HepG2 (cell line): Measurements from ENCODE around the gene SLF1. TPM values are rescaled to one million over a fixed set of nuclear protein-coding genes. Genes with fewer than 3 reads are reported as not detected.

Source experiments
- ATAC-seq: fragments of 200-7000 bp; cut with Tn5 transposase; 3 replicates; pipeline ENCODE4 v1.9.1; 2020; ENCODE audit warnings: mild to moderate bottlenecking, moderate library complexity
- BruUV-seq: library from RNA; stranded (reverse); fragments of 400-500 nt; replicated peaks from 2 replicates; lab custom pipeline; 2021; lab: Mats Ljungman, UMichigan
- CTCF ChIA-PET: fragments of 300-600 bp; formaldehyde crosslinking; extraction: SDS; loops from one replicate; lab custom pipeline; 2021; ENCODE audit warnings: low total read pairs, inconsistent platforms, low intra/inter-chr PET ratio; lab: Yijun Ruan, JAX
- POLR2A ChIA-PET: fragments of 350-600 bp; sonication (Branson Sonifier 250); formaldehyde crosslinking; loops from one replicate; lab custom pipeline; 2020; ENCODE audit warnings: antibody characterized with exemption, inconsistent platforms; lab: Yijun Ruan, JAX
- DNase-seq: peaks from one replicate; pipeline ENCODE4 v3.0.0-alpha.2; 2015; ENCODE audit warnings: low spot score
- FAIRE-seq: peaks from 3 replicates; lab custom pipeline; 2011; peaks lifted over from hg19 to GRCh38; lab: Jason Lieb, UNC
- H2AFZ ChIP-seq: one replicate; pipeline ENCODE4 v1.6.1; 2011; ENCODE audit warnings: low read length, inconsistent platforms
- H3K27ac ChIP-seq: fragments of 300-600 bp; 3 replicates; pipeline ENCODE4 v1.8.0; 2011; ENCODE audit warnings: mixed run types, mild to moderate bottlenecking, mixed read lengths, low read length, inconsistent platforms; ENCODE audit not compliant: insufficient read depth; ENCODE audit errors: extremely low read length
- H3K27me3 ChIP-seq, 2 experiments: fragments of 200-600 bp in 1 of 2; 2 replicates in 1 of 2; 3 replicates in 1 of 2; pipeline versions ENCODE4 v1.6.0 to v1.8.0; 2011; ENCODE audit warnings: low read length in 2 of 2, mild to moderate bottlenecking in 2 of 2, moderate library complexity in 2 of 2, inconsistent platforms in 1 of 2; ENCODE audit not compliant: insufficient read depth in 2 of 2, control insufficient read depth in 1 of 2
- H3K36me3 ChIP-seq, 2 experiments: fragments of 200-600 bp in 1 of 2; replicated peaks in 1 of 2; 2 replicates in 1 of 2; 3 replicates in 1 of 2; pipeline versions ENCODE4 v1.5.1 to v1.8.0; 2011; ENCODE audit warnings: low read length in 2 of 2, inconsistent platforms in 1 of 2; ENCODE audit not compliant: insufficient read depth in 2 of 2, control insufficient read depth in 1 of 2
- H3K4me1 ChIP-seq: 2 replicates; pipeline ENCODE4 v1.5.1; 2012; ENCODE audit warnings: low read length, inconsistent platforms; ENCODE audit not compliant: insufficient read depth
- H3K4me2 ChIP-seq: 2 replicates; pipeline ENCODE4 v1.6.0; 2011; ENCODE audit warnings: low read depth, low read length, inconsistent platforms
- H3K4me3 ChIP-seq, 3 experiments: fragments of 200-600 bp in 1 of 3; sonication (generic), shearing (Covaris generic) in 1 of 3; replicated peaks in 1 of 3; 2 replicates each; pipeline ENCODE4 v1.5.1; 2011 to 2016; ENCODE audit warnings: low read length in 3 of 3, inconsistent platforms in 2 of 3, low read depth in 2 of 3, mild to moderate bottlenecking in 2 of 3, control low read depth in 1 of 3, mixed read lengths in 1 of 3; ENCODE audit not compliant: insufficient read depth in 1 of 3
- H3K79me2 ChIP-seq: one replicate; pipeline ENCODE4 v1.6.1; 2011; ENCODE audit warnings: low read length, inconsistent platforms; ENCODE audit not compliant: insufficient read depth
- H3K9ac ChIP-seq: 2 replicates; pipeline ENCODE4 v1.6.0; 2011; ENCODE audit warnings: mild to moderate bottlenecking, low read depth, low read length, inconsistent platforms; ENCODE audit not compliant: insufficient read depth
- H3K9me3 ChIP-seq: 2 replicates; pipeline ENCODE4 v1.5.1; 2012; ENCODE audit warnings: mild to moderate bottlenecking, low read length
- H4K20me1 ChIP-seq: 2 replicates; pipeline ENCODE4 v1.6.0; 2011; ENCODE audit warnings: inconsistent platforms, mild to moderate bottlenecking, low read length, moderate library complexity; ENCODE audit not compliant: insufficient read depth
- SMARCE1 ChIP-seq: fragments of 450-650 bp; IDR thresholded peaks from 2 replicates; pipeline ENCODE4 v1.6.1; 2017; ENCODE audit warnings: borderline replicate concordance
- STAG1 ChIP-seq: sonication (generic); formaldehyde crosslinking; IDR thresholded peaks from 2 replicates; pipeline ENCODE4 v1.4.0; 2020; ENCODE audit warnings: missing genetic modification reagents
- ZNF703 ChIP-seq: sonication (generic); formaldehyde crosslinking; IDR thresholded peaks from 2 replicates; pipeline ENCODE4 v1.5.1; 2020; ENCODE audit warnings: missing genetic modification reagents, mild to moderate bottlenecking, moderate library complexity, borderline replicate concordance
- WGBS: methylation state at CpG from one replicate; pipeline ENCODE4 v1.1.6; 2017; ENCODE audit warnings: low lambda C conversion rate; 5-methylcytosine and 5-hydroxymethylcytosine counted together
- in situ Hi-C: cut with HindIII; loops from 2 replicates; pipeline ENCODE4 v1.10.0; 2017; ENCODE audit warnings: low pct_unique_long_range_greater_than_20kb; ENCODE audit not compliant: extremely low pct_ligation_motif_present
- intact Hi-C: fragments of 100-400 bp; cut with micrococcal nuclease; formaldehyde crosslinking; loops from one replicate; pipeline ENCODE4 v1.10.0; 2022; ENCODE audit not compliant: unreplicated experiment
- polyA plus RNA-seq, 8 experiments: library from polyadenylated mRNA; depleted of rRNA in 3 of 8; stranded (reverse) in 7 of 8; unstranded in 1 of 8; fragments of >200 nt; fragmentation: Illumina TruSeq in 4 of 8; extraction: Trizol in 4 of 8; gene quantifications; 2 replicates each; pipeline versions ENCODE4 v1.2.1 to v1.2.3, GENCODE V29; 2011 to 2016; ENCODE audit warnings: low read depth in 4 of 8, missing spikeins in 1 of 8, mixed read lengths in 1 of 8; ENCODE audit not compliant: insufficient read depth in 1 of 8
- total RNA-seq, 5 experiments: library from RNA; depleted of rRNA; stranded (reverse); fragments of >200 nt; fragmentation: Illumina TruSeq; extraction: Trizol; gene quantifications; 2 replicates each; pipeline ENCODE4 v1.2.3, GENCODE V29; 2016; ENCODE audit warnings: low read depth in 1 of 5
- TF ChIP-seq, protein P1 (sequence below): sonication (generic); formaldehyde crosslinking; IDR thresholded peaks from 2 replicates; pipeline ENCODE4 v1.5.0; 2020; ENCODE audit warnings: mild to moderate bottlenecking, missing genetic modification reagents, moderate library complexity
- TF ChIP-seq, protein P2 (sequence below): sonication (generic); IDR thresholded peaks from 2 replicates; pipeline ENCODE4 v1.6.1; 2016; ENCODE audit warnings: low read depth, borderline replicate concordance

Gene SLF1
- total and polyA plus RNA-seq, 2 of the 13 experiments (the other 11 are each of a cell fraction or from before 2014, with no cell fraction given), result 2.1 to 9.1 TPM

DNA sequence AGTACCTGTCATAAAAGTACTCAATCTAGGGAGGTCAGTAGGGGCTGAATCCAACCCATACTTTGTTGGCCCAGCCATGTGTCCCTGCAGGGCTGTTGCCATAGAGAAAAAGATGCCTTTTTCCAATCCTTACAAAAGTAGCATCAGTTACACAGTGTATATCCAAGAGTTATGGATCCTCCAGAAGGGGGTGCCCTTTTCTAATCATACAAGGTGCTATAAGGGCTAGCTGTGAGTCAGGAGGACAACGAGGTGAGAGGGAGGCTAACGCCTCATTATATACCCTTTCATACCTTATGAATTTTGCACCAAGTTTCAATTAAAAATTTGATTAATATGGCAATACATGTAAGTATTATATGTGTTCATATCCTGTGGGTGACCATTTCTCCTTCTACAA is 4.9 kb upstream of the SLF1 start:
- Histone ChIP-seq H3K4me2 (no peak overlapping the region), H3K27me3 (no peaks in the 10 kb centered on the region; a peak in 1 of 5 replicates), H3K4me3 (no peak overlapping the region), H3K9ac (no peak overlapping the region), H3K4me1 (no peaks in the 10 kb centered on the region), H3K9me3 (no peaks in the 10 kb centered on the region), H3K79me2 (no peaks in the 10 kb centered on the region), H4K20me1 (no peaks in the 10 kb centered on the region), H3K36me3 (no peaks in the 10 kb centered on the region), H2AFZ (no peak overlapping the region), H3K27ac (no peak overlapping the region)
- POLR2A ChIA-PET, result no interaction called here
- intact Hi-C loops (loop anchor here (1.0 kb wide), 1 partner anchor 125 kb away; no protein-coding TSS in a partner anchor), in situ Hi-C loops (loop anchor here (5.0 kb wide), 1 partner anchor 124 kb away; no protein-coding TSS in a partner anchor)
- CTCF ChIA-PET, result interaction anchor here (0.7 to 1.4 kb wide), 2 partner anchors 80 to 124 kb away, joined by 3 to 7 read pairs; no protein-coding TSS in a partner anchor
- no TSS peak for BruUV-seq
- DNase-seq (peak; percentile 45), FAIRE-seq (peak; percentile 15), ATAC-seq (peak; percentile 43)
- WGBS, result 58% methylated on average over 2 of the region's 2 CpGs
- TF ChIP-seq, protein P1, sequence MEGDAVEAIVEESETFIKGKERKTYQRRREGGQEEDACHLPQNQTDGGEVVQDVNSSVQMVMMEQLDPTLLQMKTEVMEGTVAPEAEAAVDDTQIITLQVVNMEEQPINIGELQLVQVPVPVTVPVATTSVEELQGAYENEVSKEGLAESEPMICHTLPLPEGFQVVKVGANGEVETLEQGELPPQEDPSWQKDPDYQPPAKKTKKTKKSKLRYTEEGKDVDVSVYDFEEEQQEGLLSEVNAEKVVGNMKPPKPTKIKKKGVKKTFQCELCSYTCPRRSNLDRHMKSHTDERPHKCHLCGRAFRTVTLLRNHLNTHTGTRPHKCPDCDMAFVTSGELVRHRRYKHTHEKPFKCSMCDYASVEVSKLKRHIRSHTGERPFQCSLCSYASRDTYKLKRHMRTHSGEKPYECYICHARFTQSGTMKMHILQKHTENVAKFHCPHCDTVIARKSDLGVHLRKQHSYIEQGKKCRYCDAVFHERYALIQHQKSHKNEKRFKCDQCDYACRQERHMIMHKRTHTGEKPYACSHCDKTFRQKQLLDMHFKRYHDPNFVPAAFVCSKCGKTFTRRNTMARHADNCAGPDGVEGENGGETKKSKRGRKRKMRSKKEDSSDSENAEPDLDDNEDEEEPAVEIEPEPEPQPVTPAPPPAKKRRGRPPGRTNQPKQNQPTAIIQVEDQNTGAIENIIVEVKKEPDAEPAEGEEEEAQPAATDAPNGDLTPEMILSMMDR (CRISPR knock-in tag), result peak; percentile 46
- TF ChIP-seq STAG1 (CRISPR knock-in tag), result peak; percentile 49
- TF ChIP-seq, protein P2, sequence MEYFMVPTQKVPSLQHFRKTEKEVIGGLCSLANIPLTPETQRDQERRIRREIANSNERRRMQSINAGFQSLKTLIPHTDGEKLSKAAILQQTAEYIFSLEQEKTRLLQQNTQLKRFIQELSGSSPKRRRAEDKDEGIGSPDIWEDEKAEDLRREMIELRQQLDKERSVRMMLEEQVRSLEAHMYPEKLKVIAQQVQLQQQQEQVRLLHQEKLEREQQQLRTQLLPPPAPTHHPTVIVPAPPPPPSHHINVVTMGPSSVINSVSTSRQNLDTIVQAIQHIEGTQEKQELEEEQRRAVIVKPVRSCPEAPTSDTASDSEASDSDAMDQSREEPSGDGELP, result no peak

DNA sequence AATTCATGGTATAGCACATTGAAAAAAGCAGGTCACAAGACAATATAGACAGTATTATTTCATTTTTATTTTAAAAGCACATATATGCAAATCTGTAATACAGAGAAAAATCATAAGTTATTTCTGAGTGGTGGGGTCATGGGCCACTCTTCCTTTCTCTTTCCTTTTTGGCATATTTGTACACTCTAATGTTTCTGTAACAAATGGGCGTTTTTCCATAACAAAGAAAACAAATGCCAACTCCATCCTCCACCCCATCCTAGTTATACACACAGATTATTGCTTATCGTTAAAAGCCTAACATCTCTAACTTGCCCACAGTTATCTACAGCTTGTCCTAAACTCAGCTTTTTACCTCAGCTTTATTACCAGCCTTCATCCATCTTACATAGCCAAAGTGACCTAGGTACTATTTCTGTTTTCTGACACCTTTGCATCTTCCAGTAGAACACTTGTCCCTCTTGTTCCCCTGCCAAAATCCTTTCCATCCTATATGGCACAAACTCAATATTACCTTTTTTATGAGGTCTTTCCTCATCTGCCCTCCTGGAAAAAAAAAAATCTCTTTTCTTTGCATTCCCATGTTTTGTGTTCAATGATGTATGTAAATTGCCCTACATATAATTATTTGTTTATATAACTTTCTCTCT is 4.2 kb upstream of the SLF1 start:
- peaks cover 3% of the 10 kb centered on the region for H3K79me2 ChIP-seq
- in situ Hi-C loops, result loop anchor here (5.0 kb wide), 1 partner anchor 123 kb away; no protein-coding TSS in a partner anchor
- H2AFZ ChIP-seq, result no peak overlapping the region
- FAIRE-seq (no peak), DNase-seq (no peak), ATAC-seq (no peak)
- POLR2A ChIA-PET, result no interaction called here
- BruUV-seq, result no TSS peak
- H3K4me3 ChIP-seq, result no peak overlapping the region
- intact Hi-C loops, result no loop called here
- CTCF ChIA-PET, result interaction anchor here (1.4 kb wide), 1 partner anchor 123 kb away, joined by 7 read pairs; no protein-coding TSS in a partner anchor
- TF ChIP-seq ZNF703 (no peak), SMARCE1 (no peak)
- H3K9me3 ChIP-seq, result no peaks in the 10 kb centered on the region
- 98% methylated on average over 2 of the region's 2 CpGs for WGBS
- no peak overlapping the region for H3K9ac ChIP-seq
- no peaks in the 10 kb centered on the region for H3K36me3 ChIP-seq
- H3K4me2 ChIP-seq, result no peak overlapping the region
- H3K4me1 ChIP-seq, result no peaks in the 10 kb centered on the region
- H3K27me3 ChIP-seq, result no peaks in the 10 kb centered on the region; a peak in 1 of 5 replicates
- no peaks in the 10 kb centered on the region for H4K20me1 ChIP-seq
- no peak overlapping the region for H3K27ac ChIP-seq
